Measurements from ENCODE around the gene KRTAP1-4.
"Not testable (repeated sequence)": the region's sequence is repeated elsewhere in the genome, so short reads cannot be mapped to it uniquely, and the experiment has no call there.

DNA sequence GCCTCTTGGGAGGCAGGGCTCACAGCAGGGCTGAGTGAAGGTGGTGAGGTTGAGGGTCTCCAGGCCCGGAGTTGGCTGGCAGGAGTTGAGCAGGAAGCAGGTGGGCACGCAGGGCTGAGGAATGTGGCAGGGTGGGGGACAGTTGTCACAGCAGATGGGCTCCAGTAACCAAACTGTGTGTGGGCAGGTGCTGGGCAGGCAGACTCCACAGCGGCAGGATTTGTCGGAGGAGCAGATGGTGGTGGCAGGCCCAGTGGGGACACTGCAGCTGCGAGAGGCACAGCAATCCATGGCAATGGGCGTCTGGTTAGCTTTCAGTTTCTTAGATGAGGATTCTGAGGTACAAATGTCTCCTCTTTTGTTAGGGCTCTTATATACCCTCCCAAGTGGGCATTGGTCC, 30.4 kb downstream of the KRTAP1-4 start, which contains the start of gene KRTAP3-2:
- TF ChIP-seq, protein P1, sequence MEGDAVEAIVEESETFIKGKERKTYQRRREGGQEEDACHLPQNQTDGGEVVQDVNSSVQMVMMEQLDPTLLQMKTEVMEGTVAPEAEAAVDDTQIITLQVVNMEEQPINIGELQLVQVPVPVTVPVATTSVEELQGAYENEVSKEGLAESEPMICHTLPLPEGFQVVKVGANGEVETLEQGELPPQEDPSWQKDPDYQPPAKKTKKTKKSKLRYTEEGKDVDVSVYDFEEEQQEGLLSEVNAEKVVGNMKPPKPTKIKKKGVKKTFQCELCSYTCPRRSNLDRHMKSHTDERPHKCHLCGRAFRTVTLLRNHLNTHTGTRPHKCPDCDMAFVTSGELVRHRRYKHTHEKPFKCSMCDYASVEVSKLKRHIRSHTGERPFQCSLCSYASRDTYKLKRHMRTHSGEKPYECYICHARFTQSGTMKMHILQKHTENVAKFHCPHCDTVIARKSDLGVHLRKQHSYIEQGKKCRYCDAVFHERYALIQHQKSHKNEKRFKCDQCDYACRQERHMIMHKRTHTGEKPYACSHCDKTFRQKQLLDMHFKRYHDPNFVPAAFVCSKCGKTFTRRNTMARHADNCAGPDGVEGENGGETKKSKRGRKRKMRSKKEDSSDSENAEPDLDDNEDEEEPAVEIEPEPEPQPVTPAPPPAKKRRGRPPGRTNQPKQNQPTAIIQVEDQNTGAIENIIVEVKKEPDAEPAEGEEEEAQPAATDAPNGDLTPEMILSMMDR (IDR thresholded peaks at IDR 0.05; ENCODE audit: extremely low read depth in 1 of 2, insufficient read depth in 1 of 2, low read depth in 1 of 2, low read length in 2 of 2), result not testable (repeated sequence)
- not testable (repeated sequence) for TF ChIP-seq POLR2A (IDR thresholded peaks at IDR 0.05; ENCODE audit: low read depth, low read length); EZH2 (IDR thresholded peaks at IDR 0.05; ENCODE audit: borderline replicate concordance, low read depth, low read length, severe bottlenecking); POLR2AphosphoS5 (IDR thresholded peaks at IDR 0.05; ENCODE audit: insufficient read depth, low read depth, low read length); JUN (IDR thresholded peaks at IDR 0.05; ENCODE audit: borderline replicate concordance, insufficient read depth, insufficient read length, low read depth); MYC (IDR thresholded peaks at IDR 0.05; ENCODE audit: low read depth, low read length)

Measured in endothelial cell of umbilical vein (primary cell).